ENCODE measurements around the gene WSB1. TPM values are rescaled to one million over a fixed set of nuclear protein-coding genes. Genes with fewer than 3 reads are reported as not detected.

Gene WSB1
- total and polyA plus RNA-seq, 9 of the 15 experiments (the other 6 are each of a cell fraction or from before 2014, with no cell fraction given), result 22.8 to 229 (median 81.1) TPM

DNA sequence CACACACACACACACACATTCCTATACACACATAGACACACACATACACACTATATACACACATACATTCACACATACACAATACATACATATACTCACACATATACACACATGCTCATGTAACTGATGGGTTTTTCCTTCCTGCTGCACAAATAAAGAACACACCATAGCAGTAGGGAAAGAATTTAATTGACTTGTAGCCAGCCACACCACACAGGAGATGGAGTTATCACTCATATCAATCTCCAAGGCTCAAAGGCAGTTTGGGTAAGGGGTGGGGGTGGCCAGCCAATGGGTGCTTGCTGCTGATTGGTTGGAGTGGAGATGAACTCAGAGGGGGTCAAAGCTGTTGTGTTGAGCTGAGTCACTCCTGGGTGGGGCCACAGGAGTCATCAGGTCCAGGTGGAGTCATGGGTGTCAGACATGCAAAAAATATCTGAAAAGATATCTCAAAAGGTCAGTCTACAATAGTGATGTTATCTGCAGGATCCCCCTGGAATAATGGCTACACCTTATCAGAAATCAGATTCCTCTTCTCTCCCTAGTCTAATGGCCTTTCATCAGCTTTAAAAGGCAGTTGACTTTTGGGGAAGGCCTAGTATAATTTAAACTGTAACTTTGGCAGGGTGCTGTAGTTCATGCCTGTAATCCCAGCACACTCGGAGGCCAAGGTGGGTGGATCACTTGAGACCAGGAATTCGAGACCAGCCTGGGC lies 46.1 kb downstream of the WSB1 start (continued):
- TF ChIP-seq NFIC (IDR thresholded peaks at IDR 0.05) (peak; percentile 66), ETV5 (CRISPR knock-in tag; IDR thresholded peaks at IDR 0.05; ENCODE audit: low read depth) (no peak), C11orf30 (IDR thresholded peaks at IDR 0.05; ENCODE audit: low read depth) (peak; percentile 94), PHB2 (IDR thresholded peaks at IDR 0.05; ENCODE audit: low read depth) (no peak), POLR2A (conservative IDR thresholded peaks at IDR 0.05) (peak; percentile 57; the same call in 1 of the 2 replicates), FOXA1 (IDR thresholded peaks at IDR 0.05; ENCODE audit: borderline replicate concordance) (no peak), ZFPM2 (CRISPR knock-in tag; IDR thresholded peaks at IDR 0.05) (no peak)
- TF ChIP-seq, protein P1, sequence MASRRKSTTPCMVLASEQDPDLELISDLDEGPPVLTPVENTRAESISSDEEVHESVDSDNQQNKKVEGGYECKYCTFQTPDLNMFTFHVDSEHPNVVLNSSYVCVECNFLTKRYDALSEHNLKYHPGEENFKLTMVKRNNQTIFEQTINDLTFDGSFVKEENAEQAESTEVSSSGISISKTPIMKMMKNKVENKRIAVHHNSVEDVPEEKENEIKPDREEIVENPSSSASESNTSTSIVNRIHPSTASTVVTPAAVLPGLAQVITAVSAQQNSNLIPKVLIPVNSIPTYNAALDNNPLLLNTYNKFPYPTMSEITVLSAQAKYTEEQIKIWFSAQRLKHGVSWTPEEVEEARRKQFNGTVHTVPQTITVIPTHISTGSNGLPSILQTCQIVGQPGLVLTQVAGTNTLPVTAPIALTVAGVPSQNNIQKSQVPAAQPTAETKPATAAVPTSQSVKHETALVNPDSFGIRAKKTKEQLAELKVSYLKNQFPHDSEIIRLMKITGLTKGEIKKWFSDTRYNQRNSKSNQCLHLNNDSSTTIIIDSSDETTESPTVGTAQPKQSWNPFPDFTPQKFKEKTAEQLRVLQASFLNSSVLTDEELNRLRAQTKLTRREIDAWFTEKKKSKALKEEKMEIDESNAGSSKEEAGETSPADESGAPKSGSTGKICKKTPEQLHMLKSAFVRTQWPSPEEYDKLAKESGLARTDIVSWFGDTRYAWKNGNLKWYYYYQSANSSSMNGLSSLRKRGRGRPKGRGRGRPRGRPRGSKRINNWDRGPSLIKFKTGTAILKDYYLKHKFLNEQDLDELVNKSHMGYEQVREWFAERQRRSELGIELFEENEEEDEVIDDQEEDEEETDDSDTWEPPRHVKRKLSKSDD (conservative IDR thresholded peaks at IDR 0.05; ENCODE audit: low read length), result no peak

DNA sequence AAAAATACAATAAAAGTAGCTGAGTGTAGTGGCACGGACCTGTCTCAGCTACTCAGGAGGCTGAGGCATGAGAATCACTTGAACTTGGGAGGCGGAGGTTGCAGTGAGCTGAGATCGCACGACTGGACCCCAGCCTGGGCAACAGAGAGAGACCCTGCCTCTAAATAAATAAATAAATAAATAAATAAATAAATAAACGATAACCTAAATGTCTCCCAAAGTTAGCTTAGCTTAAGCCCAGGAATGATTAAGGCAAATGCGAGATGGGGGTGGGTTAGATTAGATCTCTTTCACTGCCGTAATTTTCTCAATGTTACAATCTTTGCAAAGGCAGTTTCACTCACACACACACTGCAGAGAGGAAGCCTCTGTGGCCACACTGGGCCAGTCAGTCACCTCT lies 46.7 kb downstream of the WSB1 start:
- Histone ChIP-seq H3K27ac (ENCODE audit: extremely low read depth, low read depth, low read length) (peak overlapping the region; percentile 83), H2AFZ (ENCODE audit: low read depth, low read length) (peak overlapping the region; percentile 63), H3K36me3 (ENCODE audit: control insufficient read depth, insufficient read depth, low read length) (no peaks in the 10 kb centered on the region; the same call in 2 of the 3 replicates), H3K4me1 (replicated peaks in 1 of 2; ENCODE audit: control insufficient read depth in 2 of 2, insufficient read depth in 2 of 2, low read length in 2 of 2) (peaks cover 36 to 70% of the 10 kb centered on the region in 2 experiments), H4K20me1 (replicated peaks; ENCODE audit: control insufficient read depth, insufficient read depth, low read length) (no peaks in the 10 kb centered on the region), H3K27me3 (ENCODE audit: control insufficient read depth in 2 of 2, insufficient read depth in 2 of 2, low read length in 2 of 2) (no peaks in the 10 kb centered on the region), H3K9me3 (replicated peaks; ENCODE audit: control insufficient read depth, insufficient read depth, low read depth, low read length) (no peaks in the 10 kb centered on the region), H3K9ac (ENCODE audit: insufficient read depth in 1 of 2, low read depth in 2 of 2, low read length in 2 of 2) (peak overlapping the region; percentile 40 to 57; a peak in 3 of 4 replicates), H3K4me2 (ENCODE audit: insufficient read depth, low read length) (peak overlapping the region; percentile 54), H3K9me1 (ENCODE audit: control insufficient read depth, insufficient read depth, low read length) (no peaks in the 10 kb centered on the region), H3K79me2 (ENCODE audit: control insufficient read depth, insufficient read depth, low read length) (peaks cover 8% of the 10 kb centered on the region; the same call in 1 of the 3 replicates), H3K4me3 (no peak overlapping the region)
- peak; percentile 2; the same call in 1 of the 3 replicates for ATAC-seq
- no TSS peak for BruUV-seq (replicated peaks)
- in situ Hi-C loops (cut with MboI), result no loop called here
- WGBS (ENCODE audit: insufficient coverage, low coverage, missing lambda C conversion rate), result 38% methylated on average over 5 of the region's 7 CpGs
- intact Hi-C loops (cut with micrococcal nuclease), result no loop called here
- CTCF ChIA-PET (ENCODE audit: low intra/inter-chr PET ratio), result no interaction called here
- no peak for FAIRE-seq
- POLR2A ChIA-PET, result interaction anchor here (0.5 to 2.3 kb wide), 15 partner anchors 12 to 260 kb away, joined by 3 to 13 read pairs (median 4); partner anchors contain the start of gene WSB1
- no peak for DNase-seq (ENCODE audit: extremely low read depth in 1 of 4, low spot score in 3 of 4)
- TF ChIP-seq, protein P2, sequence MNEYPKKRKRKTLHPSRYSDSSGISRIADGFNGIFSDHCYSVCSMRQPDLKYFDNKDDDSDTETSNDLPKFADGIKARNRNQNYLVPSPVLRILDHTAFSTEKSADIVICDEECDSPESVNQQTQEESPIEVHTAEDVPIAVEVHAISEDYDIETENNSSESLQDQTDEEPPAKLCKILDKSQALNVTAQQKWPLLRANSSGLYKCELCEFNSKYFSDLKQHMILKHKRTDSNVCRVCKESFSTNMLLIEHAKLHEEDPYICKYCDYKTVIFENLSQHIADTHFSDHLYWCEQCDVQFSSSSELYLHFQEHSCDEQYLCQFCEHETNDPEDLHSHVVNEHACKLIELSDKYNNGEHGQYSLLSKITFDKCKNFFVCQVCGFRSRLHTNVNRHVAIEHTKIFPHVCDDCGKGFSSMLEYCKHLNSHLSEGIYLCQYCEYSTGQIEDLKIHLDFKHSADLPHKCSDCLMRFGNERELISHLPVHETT (CRISPR knock-in tag; conservative IDR thresholded peaks at IDR 0.05 in 1 of 2, IDR thresholded peaks at IDR 0.05 in 1 of 2), result no peak
- TF ChIP-seq ZNF311 (CRISPR knock-in tag; IDR thresholded peaks at IDR 0.05) (no peak), ZNF253 (CRISPR knock-in tag; conservative IDR thresholded peaks at IDR 0.05) (no peak), NR2C2 (CRISPR knock-in tag; IDR thresholded peaks at IDR 0.05) (no peak), NR2C2 (tag; IDR thresholded peaks at IDR 0.05) (peak; percentile 12; the same call in 1 of the 2 replicates), SRSF9 (IDR thresholded peaks at IDR 0.05; ENCODE audit: borderline replicate concordance, low read depth, low read length) (no peak), NCOA1 (IDR thresholded peaks at IDR 0.05; ENCODE audit: low read depth) (no peak), SMARCE1 (IDR thresholded peaks at IDR 0.05) (no peak), CBFB (CRISPR knock-in tag; IDR thresholded peaks at IDR 0.05) (no peak), USF1 (CRISPR knock-in tag; IDR thresholded peaks at IDR 0.05) (no peak)
